Common myeloid progenitor, CD34-positive (primary cell): ENCODE results near the gene PTCHD1.

ENCODE experiments used
- CTCF ChIA-PET: fragments of 350-600 bp; sonication (Branson Sonifier 250); formaldehyde crosslinking; loops from one replicate; lab custom pipeline; 2021; ENCODE audit warnings: antibody characterized with exemption; lab: Charles Lee
- POLR2A ChIA-PET: fragments of 350-600 bp; sonication (Branson Sonifier 250); formaldehyde crosslinking; loops from one replicate; lab custom pipeline; 2021; ENCODE audit warnings: antibody characterized with exemption; lab: Charles Lee
- DNase-seq, 3 donors: peaks; one replicate each; pipeline versions ENCODE4 v3.0.0 to v3.0.0-alpha.2; 2013
- H3K27ac ChIP-seq, 2 experiments: 1 replicate in 1 of 2; 2 replicates in 1 of 2; pipeline ENCODE4 v1.7.0; 2013; ENCODE audit warnings: inconsistent platforms in 2 of 2, low read length in 2 of 2, mild to moderate bottlenecking in 2 of 2, low read depth in 1 of 2, moderate library complexity in 1 of 2; ENCODE audit not compliant: severe bottlenecking in 2 of 2, insufficient read depth in 1 of 2, poor library complexity in 1 of 2
- H3K27me3 ChIP-seq, 5 experiments: replicated peaks in 2 of 5; 1 replicate in 3 of 5; 2 replicates in 2 of 5; pipeline versions ENCODE4 v1.6.1 to v1.7.0; 2013; ENCODE audit warnings: low read length in 4 of 5, mild to moderate bottlenecking in 2 of 5, moderate library complexity in 2 of 5, inconsistent platforms in 1 of 5; ENCODE audit not compliant: insufficient read depth in 5 of 5, control insufficient read depth in 4 of 5
- H3K36me3 ChIP-seq, 4 experiments: 1 replicate in 2 of 4; 2 replicates in 2 of 4; pipeline versions ENCODE4 v1.6.1 to v1.7.0; 2013; ENCODE audit warnings: low read length in 3 of 4, control low read depth in 1 of 4, mild to moderate bottlenecking in 1 of 4; ENCODE audit not compliant: control insufficient read depth in 4 of 4, insufficient read depth in 4 of 4
- H3K4me1 ChIP-seq, 4 experiments: 1 replicate in 3 of 4; 2 replicates in 1 of 4; pipeline versions ENCODE4 v1.6.1 to v1.7.1; 2013; ENCODE audit warnings: low read length in 3 of 4, mild to moderate bottlenecking in 3 of 4, control low read depth in 1 of 4, inconsistent platforms in 1 of 4, moderate library complexity in 1 of 4; ENCODE audit not compliant: control insufficient read depth in 4 of 4, insufficient read depth in 4 of 4; ENCODE audit errors: control extremely low read depth in 1 of 4
- H3K4me3 ChIP-seq, 7 experiments: 1 replicate in 4 of 7; 2 replicates in 3 of 7; pipeline versions ENCODE4 v1.5.1 to v1.7.0; 2013; ENCODE audit warnings: mild to moderate bottlenecking in 7 of 7, low read length in 6 of 7, moderate library complexity in 6 of 7, inconsistent platforms in 2 of 7, low read depth in 2 of 7, control low read depth in 1 of 7; ENCODE audit not compliant: insufficient read depth in 4 of 7, control insufficient read depth in 1 of 7; ENCODE audit errors: extremely low read depth in 1 of 7
- H3K9me3 ChIP-seq, 5 experiments: 1 replicate in 4 of 5; 2 replicates in 1 of 5; pipeline versions ENCODE4 v1.6.1 to v1.7.1; 2013; ENCODE audit warnings: low read length in 4 of 5, mild to moderate bottlenecking in 2 of 5, inconsistent platforms in 1 of 5, low read depth in 1 of 5, moderate library complexity in 1 of 5; ENCODE audit not compliant: control insufficient read depth in 4 of 5, insufficient read depth in 2 of 5; ENCODE audit errors: control extremely low read depth in 1 of 5
- WGBS: methylation state at CpG from one replicate; pipeline ENCODE4 v1.1.5; 2013; ENCODE audit not compliant: insufficient coverage; 5-methylcytosine and 5-hydroxymethylcytosine counted together

PTCHD1 gene

DNA sequence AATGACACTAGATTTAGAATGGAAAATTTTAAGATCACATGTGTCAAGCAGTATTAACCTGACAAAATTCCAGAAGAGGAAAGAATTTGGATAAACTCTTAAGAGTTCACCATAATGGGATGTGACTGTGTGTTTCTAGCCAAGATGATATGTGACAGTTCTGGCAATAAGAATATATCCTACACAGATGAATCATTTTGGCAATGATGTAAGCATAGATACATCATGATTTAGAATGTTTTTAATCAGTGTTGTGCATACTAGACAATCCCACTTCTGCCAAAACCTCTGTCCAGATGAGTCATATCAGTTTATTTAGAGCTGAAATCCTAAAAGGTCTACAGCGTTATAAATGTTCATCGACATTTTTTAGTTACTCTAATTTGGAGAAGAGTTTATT lies 48.8 kb downstream of the PTCHD1 start:
- POLR2A ChIA-PET = no interaction called here
- H3K9me3 ChIP-seq = no peaks in the 10 kb centered on the region
- H3K27me3 ChIP-seq = no peaks in the 10 kb centered on the region
- DNase-seq = peak in 2 of 3 donors; percentile 18 to 28
- CTCF ChIA-PET = no interaction called here
- H3K4me1 ChIP-seq = peaks cover 3 to 11% (median 4%) of the 10 kb centered on the region in 4 experiments
- H3K36me3 ChIP-seq = no peaks in the 10 kb centered on the region
- WGBS = no CpG with 5 or more reads among the region's 2 CpGs
- H3K4me3 ChIP-seq = no peak overlapping the region
- H3K27ac ChIP-seq = no peak overlapping the region

DNA sequence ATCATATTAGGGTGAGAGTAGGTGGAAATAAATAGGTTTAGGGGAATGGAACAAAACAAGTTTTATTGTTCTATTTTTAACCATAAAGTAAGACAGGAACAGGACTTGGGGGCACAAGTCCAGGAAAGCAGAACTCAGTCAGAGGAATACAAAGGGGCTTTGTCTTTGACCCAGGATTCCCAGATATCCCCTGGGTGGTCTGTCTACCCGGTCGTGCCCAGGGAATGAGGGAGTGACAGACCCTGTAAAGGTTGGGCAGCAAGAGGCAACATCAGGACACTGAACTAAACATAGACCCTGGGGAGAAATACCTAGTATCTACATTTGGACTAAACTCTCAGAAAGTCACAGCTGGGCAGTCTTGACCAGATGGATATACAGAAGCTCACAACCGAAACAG lies 50.6 kb downstream of the PTCHD1 start:
- Histone ChIP-seq H3K4me3 (no peak overlapping the region), H3K36me3 (no peaks in the 10 kb centered on the region), H3K9me3 (no peaks in the 10 kb centered on the region), H3K4me1 (peaks cover 3 to 10% (median 4%) of the 10 kb centered on the region in 4 experiments), H3K27ac (no peak overlapping the region), H3K27me3 (no peaks in the 10 kb centered on the region)
- no peak for DNase-seq
- ChIA-PET CTCF (no interaction called here), POLR2A (no interaction called here)
- 55% methylated on average over 3 of the region's 3 CpGs for WGBS

DNA sequence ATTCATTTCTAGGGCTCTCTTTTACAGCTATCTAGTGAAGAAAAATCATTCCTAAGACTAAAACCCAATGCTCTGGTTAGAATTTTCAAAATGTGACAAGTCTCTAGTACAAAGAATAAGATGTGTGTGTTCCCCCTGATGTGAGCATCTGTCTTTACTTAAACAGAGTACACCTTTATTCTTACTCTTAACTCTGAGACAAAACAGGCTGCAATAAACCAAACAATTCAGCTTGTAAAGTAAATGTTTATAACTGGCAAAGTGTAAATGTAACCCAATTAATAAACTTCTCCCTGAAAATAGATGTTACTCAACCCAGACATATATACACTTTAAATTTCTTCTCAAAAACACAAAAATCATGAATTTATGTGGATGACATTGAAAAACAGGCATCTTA lies 51.6 kb downstream of the PTCHD1 start:
- Histone ChIP-seq H3K9me3 (no peaks in the 10 kb centered on the region), H3K36me3 (no peaks in the 10 kb centered on the region), H3K4me1 (peaks cover 0 to 3% (median under 1%) of the 10 kb centered on the region in 4 experiments), H3K27ac (no peak overlapping the region), H3K27me3 (no peaks in the 10 kb centered on the region), H3K4me3 (no peak overlapping the region)
- ChIA-PET CTCF (no interaction called here), POLR2A (no interaction called here)
- DNase-seq = no peak

DNA sequence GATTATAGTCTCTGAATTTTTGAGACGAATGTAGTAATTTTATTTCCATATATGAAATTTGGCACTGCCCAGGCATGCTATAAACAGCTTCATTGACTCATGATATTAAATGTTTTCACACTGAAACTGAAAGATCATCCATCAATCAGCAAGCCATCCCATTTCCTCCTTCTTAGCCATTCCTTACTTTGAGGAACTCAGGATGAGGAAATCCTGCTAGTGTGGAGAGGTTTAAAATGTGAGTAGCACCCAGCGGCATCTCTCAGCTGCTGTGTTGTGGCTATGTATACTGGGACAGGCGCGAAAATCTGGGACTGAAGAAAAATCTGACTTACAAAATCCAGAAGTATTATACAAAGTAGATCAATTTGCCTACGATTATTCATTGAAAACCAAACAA lies 52.1 kb downstream of the PTCHD1 start:
- POLR2A ChIA-PET = no interaction called here
- peaks cover 0 to 2% (median 0%) of the 10 kb centered on the region in 5 experiments for H3K27me3 ChIP-seq
- H3K36me3 ChIP-seq = no peaks in the 10 kb centered on the region
- WGBS = no CpG with 5 or more reads among the region's 5 CpGs
- H3K27ac ChIP-seq = no peak overlapping the region
- DNase-seq = no peak
- H3K9me3 ChIP-seq = no peaks in the 10 kb centered on the region
- CTCF ChIA-PET = no interaction called here
- no peak overlapping the region for H3K4me3 ChIP-seq
- H3K4me1 ChIP-seq = peaks cover 0 to 3% (median 0%) of the 10 kb centered on the region in 4 experiments

DNA sequence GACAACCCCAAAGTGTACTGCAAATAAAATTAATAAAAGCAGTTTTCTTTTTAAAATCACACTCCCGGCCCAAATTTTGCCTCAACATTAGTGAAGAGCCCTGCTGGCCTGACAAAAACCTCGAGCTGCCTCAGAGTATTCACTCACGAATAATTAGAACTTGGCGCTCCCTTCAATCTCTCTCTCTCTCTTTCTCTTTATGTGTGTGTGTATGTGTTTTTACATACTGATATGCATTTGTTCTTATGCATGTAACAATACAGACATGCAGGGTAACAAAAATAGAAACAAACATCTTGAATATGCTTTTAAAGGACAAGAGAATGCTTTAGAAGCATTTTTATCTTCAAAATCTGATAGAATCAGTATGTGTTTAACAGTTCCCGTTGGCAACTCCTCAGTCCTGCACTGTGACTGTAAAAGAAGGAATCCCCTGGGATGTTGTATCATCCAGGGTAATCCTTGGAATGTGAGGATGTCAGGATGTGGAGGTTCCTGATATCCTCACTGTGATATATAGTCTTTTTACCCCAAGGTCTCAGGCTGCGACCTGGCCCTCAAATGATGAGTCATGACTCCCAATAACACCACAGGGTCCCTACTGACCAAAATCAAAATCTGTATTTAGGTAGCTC lies 53.0 kb downstream of the PTCHD1 start:
- ChIA-PET POLR2A (no interaction called here), CTCF (no interaction called here)
- WGBS = 87% methylated on average over 3 of the region's 6 CpGs
- H3K27me3 ChIP-seq = peaks cover 0 to 2% (median 0%) of the 10 kb centered on the region in 5 experiments
- no peak for DNase-seq
- no peaks in the 10 kb centered on the region for H3K4me1 ChIP-seq
- H3K9me3 ChIP-seq = no peaks in the 10 kb centered on the region
- H3K4me3 ChIP-seq = no peak overlapping the region
- H3K27ac ChIP-seq = no peak overlapping the region
- H3K36me3 ChIP-seq = no peaks in the 10 kb centered on the region

DNA sequence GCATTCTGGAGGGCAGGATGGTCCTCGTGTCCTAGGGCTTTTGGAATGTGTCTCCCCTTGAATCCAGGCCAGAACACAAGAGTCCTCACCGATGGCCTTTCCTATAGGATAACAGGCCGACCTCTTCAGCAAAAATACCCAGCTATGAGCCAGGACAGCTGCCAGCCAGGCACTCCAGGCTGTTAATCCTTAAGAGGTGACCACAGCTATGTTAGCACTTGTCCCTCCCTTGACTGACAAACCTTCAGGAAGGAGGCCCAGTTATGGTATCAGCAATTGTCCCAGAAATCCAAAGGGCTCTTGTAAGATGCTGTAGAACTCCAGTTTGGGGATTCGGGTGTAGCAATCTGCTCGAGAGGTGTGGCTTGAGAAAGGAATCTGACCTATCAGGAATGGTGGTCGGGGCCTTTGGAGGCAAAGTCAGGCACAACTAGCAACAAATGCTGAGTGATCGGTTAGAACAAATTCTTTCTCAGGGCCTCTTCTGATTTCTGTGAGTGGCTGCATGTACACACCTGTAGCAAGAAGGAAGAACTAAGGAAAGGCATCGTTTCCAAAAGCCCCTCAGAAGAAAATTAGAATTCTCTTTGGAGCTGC lies 54.6 kb downstream of the PTCHD1 start:
- no peak for DNase-seq
- POLR2A ChIA-PET = no interaction called here
- 90% methylated on average over 7 of the region's 8 CpGs for WGBS
- no peaks in the 10 kb centered on the region for H3K36me3 ChIP-seq
- CTCF ChIA-PET = interaction anchor here (1.2 kb wide), 1 partner anchor 13 kb away, joined by 3 read pairs; no protein-coding TSS in a partner anchor
- H3K4me3 ChIP-seq = no peak overlapping the region
- peaks cover 0 to 9% (median 0%) of the 10 kb centered on the region in 4 experiments for H3K4me1 ChIP-seq
- no peaks in the 10 kb centered on the region for H3K9me3 ChIP-seq
- no peak overlapping the region for H3K27ac ChIP-seq
- H3K27me3 ChIP-seq = peaks cover 0 to 2% (median 0%) of the 10 kb centered on the region in 5 experiments

DNA sequence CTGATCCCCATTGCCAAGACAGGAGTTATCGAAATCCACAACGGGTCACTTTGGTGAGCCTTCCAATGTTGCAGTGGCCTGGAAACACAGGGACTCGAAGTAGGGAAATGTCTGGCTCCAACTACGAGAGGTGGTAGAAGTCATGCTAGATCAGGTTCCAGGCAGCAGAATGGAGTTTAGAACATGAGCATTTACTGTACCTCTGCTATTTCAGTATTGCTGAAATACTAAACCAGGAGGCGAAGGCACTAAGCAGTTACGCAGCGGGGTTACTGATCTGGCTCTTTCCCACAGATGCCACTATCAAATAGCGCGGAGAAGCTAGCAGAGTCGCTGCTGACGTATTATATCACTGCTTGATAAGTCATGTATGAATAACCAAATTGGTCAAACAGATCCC lies 56.3 kb downstream of the PTCHD1 start:
- DNase-seq = no peak
- Histone ChIP-seq H3K4me1 (peaks cover 0 to 12% (median 0%) of the 10 kb centered on the region in 4 experiments), H3K36me3 (no peaks in the 10 kb centered on the region), H3K9me3 (no peaks in the 10 kb centered on the region), H3K27me3 (peaks cover 0 to 6% (median 0%) of the 10 kb centered on the region in 5 experiments), H3K4me3 (no peak overlapping the region), H3K27ac (no peak overlapping the region)
- WGBS = 84% methylated on average over 11 of the region's 11 CpGs
- CTCF ChIA-PET = no interaction called here
- POLR2A ChIA-PET = no interaction called here
